GM21825 (cell line): ENCODE data around the gene RNF31.
A peak's percentile ranks its signal among the peaks of the same experiment; 100 is the strongest.

Experiments used
- ATAC-seq: cut with Tn5 transposase; IDR thresholded peaks from one replicate; pipeline ENCODE4 v1.9.1; 2021; ENCODE audit warnings: mild to moderate bottlenecking, moderate library complexity; ENCODE audit not compliant: unreplicated experiment

The RNF31 gene

DNA sequence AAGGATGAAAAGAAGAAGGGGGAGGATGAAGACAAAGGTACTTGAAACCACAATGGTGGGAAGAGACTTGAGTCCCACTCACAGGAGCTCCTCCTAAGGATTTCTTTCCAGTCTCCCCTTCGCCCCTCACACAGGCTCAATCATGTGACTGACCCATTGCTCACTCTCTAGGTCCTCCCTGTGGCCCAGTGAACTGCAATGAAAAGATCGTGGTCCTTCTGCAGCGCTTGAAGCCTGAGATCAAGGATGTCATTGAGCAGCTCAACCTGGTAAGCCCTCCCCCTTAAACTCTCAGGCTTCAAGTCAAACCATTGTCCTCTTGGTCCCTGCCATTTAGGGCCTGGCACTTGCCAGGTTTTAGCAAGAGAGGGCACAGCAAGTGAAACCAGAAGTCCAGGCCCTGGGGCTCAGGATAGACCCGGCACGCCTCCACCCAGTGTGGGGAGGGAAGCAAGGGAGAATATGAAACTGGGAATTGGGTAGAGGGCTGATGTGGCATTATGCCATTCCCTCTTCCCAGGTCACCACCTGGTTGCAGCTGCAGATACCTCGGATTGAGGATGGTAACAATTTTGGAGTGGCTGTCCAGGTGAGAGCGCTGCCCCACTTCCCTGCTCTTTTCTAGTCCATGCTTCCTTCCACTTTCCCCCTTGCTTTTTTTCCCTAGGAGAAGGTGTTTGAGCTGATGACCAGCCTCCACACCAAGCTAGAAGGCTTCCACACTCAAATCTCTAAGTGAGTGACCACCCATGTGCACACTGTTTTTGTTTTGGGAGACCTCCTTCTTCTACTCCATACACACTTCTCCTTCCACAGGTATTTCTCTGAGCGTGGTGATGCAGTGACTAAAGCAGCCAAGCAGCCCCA is 9.5 kb upstream of the RNF31 start:
- ATAC-seq, result no peak

GRCh38 chr14:24138396-24139271 is 8.7 kb upstream of the RNF31 start:
- ATAC-seq, result no peak

- no peak for ATAC-seq
Observed at GRCh38 chr14:24139272-24139934, 7.9 kb upstream of the RNF31 start.

GRCh38 chr14:24141097-24141880 is 6.0 kb upstream of the RNF31 start, which contains the start of gene EMC9:
Gene EMC9 (minus strand): TSS chr14:24141591. CDS start chr14:24141304, 287 bp downstream.
- peak; percentile 78 for ATAC-seq

DNA sequence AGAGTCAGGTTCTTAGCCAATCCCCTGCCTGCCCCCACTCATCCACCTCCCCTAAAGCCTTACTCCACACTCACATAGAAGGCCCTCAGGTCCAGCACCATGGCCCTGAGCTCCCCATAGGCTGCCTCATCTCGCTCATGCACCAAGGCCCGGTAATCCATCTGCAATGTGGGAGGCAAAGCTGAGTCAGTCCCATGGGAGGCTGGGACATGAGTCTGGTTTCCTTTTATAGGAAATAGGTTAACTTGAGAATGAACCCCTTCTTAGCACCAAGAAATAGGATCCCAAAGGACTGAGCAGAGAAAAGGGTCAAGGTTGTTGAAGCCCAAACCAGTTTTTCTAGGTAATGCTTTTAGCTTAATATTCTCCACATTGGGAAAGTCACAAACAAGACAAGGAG is 3.8 kb upstream of the RNF31 start:
- ATAC-seq, result no peak

DNA sequence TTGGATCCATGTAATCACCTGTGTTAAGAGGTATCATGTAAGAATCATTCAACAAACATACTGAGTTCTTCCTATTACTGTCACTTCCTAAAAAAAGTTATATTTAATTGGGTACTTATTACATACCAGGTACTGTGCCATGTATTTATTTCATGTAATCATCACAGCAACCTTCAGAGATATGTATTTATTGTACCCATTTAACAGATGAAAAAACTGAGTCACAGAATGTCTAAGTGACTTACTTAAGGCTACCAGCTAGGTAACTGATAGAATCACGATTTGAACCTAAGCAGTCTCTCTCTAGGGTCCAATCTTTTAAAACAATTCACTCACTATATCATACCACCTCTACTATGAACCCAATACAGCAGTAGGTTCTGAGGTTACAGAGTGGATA is 2.8 kb upstream of the RNF31 start:
- ATAC-seq, result no peak

- ATAC-seq, result no peak
Observed at GRCh38 chr14:24145219-24145618, 2.1 kb upstream of the RNF31 start.

DNA sequence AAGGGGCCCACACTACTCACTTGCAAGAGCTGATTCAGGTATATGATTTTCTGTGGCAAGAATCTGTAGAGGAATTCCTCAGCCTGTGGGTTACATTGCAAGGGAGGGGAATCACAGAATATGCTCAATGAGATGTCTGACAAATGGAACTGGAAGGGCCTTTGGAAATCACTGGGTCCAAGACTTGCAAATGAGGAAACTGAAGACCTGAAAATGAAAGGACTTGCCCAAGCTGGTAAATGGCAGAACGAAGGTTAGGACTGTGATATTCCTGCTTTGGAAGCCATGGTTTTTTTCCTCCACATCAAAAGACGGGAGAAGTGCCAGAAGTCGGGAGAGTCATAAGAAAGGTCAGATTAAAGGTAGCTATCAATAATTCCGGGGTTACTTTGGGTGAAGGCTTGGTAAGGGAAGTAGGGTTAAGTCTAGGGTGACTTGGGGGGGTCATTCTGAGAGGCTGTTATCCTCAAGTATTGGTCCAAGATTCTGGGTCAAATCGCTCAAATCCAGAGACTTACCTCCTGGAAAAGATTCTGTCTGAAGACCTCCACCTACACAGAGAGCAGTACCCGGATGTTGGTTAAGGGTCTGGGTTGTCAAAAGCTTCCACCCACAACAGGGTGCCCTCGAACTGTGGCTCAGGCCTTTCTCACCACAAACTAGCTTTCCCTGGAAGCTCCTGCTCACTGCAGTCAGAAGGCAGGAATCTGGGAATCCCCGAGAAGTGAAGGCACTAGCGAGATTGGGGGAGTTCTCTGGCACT is 1.4 kb upstream of the RNF31 start:
- ATAC-seq, result no peak

GRCh38 chr14:24146453-24146977 is 783 bp upstream of the RNF31 start, which contains the start of gene PSME2:
Gene PSME2 (minus strand): TSS chr14:24146610. CDS start chr14:24146581, 29 bp downstream.
- ATAC-seq, result peak; percentile 57

GRCh38 chr14:24147761-24148428 is 597 bp downstream of the RNF31 start:
- ATAC-seq, result no peak

GRCh38 chr14:24149302-24149969 is 2.1 kb downstream of the RNF31 start:
- ATAC-seq, result no peak

GRCh38 chr14:24150061-24150460 is 2.8 kb downstream of the RNF31 start:
- ATAC-seq, result no peak

DNA sequence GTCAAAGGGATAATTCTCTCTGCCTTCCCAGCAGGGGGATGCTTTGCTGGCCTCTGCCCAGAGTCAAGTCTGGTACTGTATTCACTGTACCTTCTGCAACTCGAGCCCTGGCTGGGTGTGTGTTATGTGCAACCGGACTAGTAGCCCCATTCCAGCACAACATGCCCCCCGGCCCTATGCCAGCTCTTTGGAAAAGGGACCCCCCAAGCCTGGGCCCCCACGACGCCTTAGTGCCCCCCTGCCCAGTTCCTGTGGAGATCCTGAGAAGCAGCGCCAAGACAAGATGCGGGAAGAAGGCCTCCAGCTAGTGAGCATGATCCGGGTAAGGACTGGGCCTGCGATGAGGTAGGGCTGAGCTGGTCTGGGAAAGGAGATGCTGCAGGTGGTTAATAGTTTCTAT is 3.3 kb downstream of the RNF31 start:
- ATAC-seq, result no peak

DNA sequence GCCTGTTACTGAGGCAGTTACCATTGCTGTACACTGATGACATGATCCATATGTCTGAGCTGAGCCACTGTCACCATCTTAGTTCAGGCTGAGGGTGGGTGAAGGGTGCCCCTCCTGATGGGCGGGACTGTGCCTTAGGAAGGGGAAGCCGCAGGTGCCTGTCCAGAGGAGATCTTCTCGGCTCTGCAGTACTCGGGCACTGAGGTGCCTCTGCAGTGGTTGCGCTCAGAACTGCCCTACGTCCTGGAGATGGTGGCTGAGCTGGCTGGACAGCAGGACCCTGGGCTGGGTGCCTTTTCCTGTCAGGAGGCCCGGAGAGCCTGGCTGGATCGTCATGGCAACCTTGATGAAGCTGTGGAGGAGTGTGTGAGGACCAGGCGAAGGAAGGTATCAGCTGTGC is 3.7 kb downstream of the RNF31 start:
- no peak for ATAC-seq

DNA sequence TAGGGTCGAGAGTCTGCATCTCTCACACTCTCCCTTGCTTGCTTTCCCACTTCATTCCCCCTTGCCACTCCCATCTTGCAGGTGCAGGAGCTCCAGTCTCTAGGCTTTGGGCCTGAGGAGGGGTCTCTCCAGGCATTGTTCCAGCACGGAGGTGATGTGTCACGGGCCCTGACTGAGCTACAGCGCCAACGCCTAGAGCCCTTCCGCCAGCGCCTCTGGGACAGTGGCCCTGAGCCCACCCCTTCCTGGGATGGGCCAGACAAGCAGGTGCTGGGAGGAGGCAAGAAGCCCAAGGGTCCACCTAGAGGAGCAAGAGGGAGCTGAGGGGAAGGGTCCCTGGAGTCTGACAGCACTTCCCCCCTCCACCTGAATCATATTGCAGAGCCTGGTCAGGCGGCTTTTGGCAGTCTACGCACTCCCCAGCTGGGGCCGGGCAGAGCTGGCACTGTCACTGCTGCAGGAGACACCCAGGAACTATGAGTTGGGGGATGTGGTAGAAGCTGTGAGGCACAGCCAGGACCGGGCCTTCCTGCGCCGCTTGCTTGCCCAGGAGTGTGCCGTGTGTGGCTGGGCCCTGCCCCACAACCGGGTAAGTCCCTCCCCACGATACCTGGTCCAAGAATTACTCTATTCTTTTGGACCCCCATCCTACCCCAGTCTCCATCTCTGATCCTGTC is 4.2 kb downstream of the RNF31 start:
- no peak for ATAC-seq

DNA sequence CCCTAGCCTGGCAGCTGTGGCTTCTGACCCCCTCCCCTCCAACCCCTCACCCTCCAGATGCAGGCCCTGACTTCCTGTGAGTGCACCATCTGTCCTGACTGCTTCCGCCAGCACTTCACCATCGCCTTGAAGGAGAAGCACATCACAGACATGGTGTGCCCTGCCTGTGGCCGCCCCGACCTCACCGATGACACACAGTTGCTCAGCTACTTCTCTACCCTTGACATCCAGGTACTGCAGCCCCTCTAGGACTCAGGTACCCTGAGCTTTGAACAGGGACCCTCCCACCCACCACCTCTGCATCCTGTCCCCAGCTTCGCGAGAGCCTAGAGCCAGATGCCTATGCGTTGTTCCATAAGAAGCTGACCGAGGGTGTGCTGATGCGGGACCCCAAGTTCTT is 7.8 kb downstream of the RNF31 start:
- ATAC-seq, result no peak

DNA sequence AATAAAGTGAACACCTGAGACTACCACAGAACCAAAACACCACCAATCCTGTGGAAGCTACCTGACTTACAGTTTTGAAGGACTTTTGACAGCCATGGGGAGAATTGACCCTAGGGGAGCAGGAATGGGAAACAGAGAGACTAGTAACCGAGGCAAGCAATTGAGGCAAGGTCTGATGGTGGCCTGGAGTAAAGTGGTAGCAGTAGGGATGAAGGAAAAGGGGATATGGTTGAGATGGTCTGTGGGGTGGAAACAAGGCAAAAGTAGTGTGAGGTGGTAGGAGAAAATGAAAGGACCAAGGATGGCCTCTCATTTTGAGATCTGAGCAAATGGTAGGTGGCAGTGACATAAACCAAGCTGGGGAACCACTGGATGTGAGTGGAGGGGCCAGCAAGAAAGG is 9.5 kb downstream of the RNF31 start:
- ATAC-seq, result no peak

GRCh38 chr14:24157331-24157730 is 10.0 kb downstream of the RNF31 start:
- ATAC-seq, result no peak
